ENCODE data around the gene PDE1A.

DNA sequence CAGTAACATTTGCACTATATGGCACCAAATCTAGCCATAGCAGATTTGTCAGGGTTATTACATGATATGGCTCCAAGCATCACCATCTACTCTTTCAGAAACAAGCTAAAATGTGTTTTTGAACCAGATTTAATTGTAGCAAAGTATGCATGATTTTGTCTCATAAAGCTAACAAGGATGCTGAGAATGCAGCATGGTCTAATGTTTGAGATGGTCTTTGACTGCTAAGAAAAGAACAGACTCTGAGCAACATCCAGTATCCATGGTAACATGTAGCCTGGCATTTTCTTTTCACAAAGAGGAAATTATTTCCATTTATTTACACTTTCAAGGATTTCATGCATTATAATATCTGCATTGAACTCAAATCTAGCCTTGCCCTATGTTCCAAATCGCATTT lies 206.5 kb downstream of the PDE1A start:
- TF ChIP-seq, protein P1, sequence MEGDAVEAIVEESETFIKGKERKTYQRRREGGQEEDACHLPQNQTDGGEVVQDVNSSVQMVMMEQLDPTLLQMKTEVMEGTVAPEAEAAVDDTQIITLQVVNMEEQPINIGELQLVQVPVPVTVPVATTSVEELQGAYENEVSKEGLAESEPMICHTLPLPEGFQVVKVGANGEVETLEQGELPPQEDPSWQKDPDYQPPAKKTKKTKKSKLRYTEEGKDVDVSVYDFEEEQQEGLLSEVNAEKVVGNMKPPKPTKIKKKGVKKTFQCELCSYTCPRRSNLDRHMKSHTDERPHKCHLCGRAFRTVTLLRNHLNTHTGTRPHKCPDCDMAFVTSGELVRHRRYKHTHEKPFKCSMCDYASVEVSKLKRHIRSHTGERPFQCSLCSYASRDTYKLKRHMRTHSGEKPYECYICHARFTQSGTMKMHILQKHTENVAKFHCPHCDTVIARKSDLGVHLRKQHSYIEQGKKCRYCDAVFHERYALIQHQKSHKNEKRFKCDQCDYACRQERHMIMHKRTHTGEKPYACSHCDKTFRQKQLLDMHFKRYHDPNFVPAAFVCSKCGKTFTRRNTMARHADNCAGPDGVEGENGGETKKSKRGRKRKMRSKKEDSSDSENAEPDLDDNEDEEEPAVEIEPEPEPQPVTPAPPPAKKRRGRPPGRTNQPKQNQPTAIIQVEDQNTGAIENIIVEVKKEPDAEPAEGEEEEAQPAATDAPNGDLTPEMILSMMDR (conservative IDR thresholded peaks at IDR 0.05; ENCODE audit: low read length): no peak
- no peak for TF ChIP-seq EZH2phosphoT487 (IDR thresholded peaks at IDR 0.05; ENCODE audit: borderline replicate concordance, low read depth, low read length)
